Ishikawa (cell line): Measurements from ENCODE around the gene C1orf21.

Experiments
- CEBPB ChIP-seq: IDR thresholded peaks from 2 replicates; pipeline ENCODE4 v1.6.1; 2012
- CREB1 ChIP-seq: IDR thresholded peaks from 2 replicates; pipeline ENCODE4 v1.6.1; 2012; ENCODE audit warnings: low read depth
- EGR1 ChIP-seq: IDR thresholded peaks from 2 replicates; pipeline ENCODE4 v1.6.1; 2012
- EP300 ChIP-seq: IDR thresholded peaks from 2 replicates; pipeline ENCODE4 v1.6.1; 2012; ENCODE audit warnings: borderline replicate concordance
- FOXM1 ChIP-seq: IDR thresholded peaks from 2 replicates; pipeline ENCODE4 v1.6.1; 2012; ENCODE audit warnings: low read depth, borderline replicate concordance
- NFIC ChIP-seq: IDR thresholded peaks from 2 replicates; pipeline ENCODE4 v1.6.1; 2012
- RAD21 ChIP-seq: IDR thresholded peaks from 2 replicates; pipeline ENCODE4 v1.6.1; 2012; ENCODE audit warnings: low read depth
- TAF1 ChIP-seq: IDR thresholded peaks from 2 replicates; pipeline ENCODE4 v1.6.1; 2012; ENCODE audit warnings: low read depth, mild to moderate bottlenecking
- TCF12 ChIP-seq: IDR thresholded peaks from 2 replicates; pipeline ENCODE4 v1.6.1; 2012; ENCODE audit warnings: low read depth
- TEAD4 ChIP-seq: IDR thresholded peaks from 2 replicates; pipeline ENCODE4 v1.6.1; 2012
- YY1 ChIP-seq: IDR thresholded peaks from 2 replicates; pipeline ENCODE4 v1.6.1; 2012; ENCODE audit warnings: low read depth
- ZBTB7A ChIP-seq: IDR thresholded peaks from 2 replicates; pipeline ENCODE4 v1.6.1; 2012; ENCODE audit warnings: low read depth
- TF ChIP-seq, protein P1 (sequence below): IDR thresholded peaks from 2 replicates; pipeline ENCODE4 v1.6.1; 2012
- TF ChIP-seq, protein P2 (sequence below): IDR thresholded peaks from 2 replicates; pipeline ENCODE4 v1.6.1; 2012; ENCODE audit warnings: low read depth, mild to moderate bottlenecking
- TF ChIP-seq, protein P3 (sequence below): IDR thresholded peaks from 2 replicates; pipeline ENCODE4 v1.6.1; 2012

The C1orf21 gene

DNA sequence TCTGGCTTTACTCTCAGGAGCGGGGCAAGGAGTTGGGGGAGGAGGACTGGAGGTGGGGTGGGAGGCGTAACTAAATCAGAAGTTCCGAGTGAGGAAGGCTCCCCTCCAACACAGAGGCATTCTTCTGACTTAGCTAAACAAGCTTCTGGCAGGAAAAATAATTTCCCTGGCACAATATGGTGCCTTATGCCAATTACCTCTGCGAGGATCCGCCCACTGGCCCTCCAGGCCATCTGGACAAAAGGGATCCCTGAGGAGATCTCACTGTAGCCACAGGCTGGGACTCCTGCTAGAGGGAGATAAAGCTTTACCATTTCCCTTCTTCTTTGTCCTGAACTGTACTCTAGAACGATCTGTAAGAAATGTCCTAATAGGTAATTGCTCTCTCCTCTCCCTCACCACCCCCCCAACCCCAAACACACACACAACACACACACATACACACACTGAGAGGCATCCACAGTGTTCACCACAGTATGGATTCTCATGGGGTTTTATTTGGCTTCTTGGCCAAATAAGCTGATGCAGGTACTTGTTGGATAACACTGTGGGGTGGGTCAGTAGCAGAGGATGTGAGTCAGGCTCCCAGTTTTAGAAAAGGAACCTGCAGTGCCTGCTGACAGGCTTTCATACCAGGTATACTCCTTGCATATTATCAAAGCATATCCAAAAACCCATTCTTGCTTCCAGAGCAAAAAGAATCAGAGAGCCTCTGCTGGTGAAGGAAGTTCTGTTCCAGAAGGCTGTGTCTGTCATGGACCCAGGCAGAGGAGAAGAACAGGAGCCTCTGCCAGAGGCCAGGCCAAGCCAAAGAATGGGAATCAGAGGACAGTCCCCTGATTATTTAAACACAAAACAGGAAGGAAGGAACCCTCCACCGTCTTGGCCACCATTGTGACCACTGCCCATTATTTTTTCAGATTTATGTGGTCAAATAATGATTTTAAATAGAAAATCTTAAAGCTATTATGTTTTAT lies 169.1 kb downstream of the C1orf21 start:
- TF ChIP-seq RAD21 (no peak), TCF12 (no peak), TEAD4 (no peak), ZBTB7A (no peak), FOXM1 (no peak), NFIC (no peak), EP300 (no peak), YY1 (no peak), TAF1 (no peak), EGR1 (no peak), CEBPB (no peak)
- TF ChIP-seq, protein P1, sequence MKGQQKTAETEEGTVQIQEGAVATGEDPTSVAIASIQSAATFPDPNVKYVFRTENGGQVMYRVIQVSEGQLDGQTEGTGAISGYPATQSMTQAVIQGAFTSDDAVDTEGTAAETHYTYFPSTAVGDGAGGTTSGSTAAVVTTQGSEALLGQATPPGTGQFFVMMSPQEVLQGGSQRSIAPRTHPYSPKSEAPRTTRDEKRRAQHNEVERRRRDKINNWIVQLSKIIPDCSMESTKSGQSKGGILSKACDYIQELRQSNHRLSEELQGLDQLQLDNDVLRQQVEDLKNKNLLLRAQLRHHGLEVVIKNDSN = no peak
- TF ChIP-seq, protein P2, sequence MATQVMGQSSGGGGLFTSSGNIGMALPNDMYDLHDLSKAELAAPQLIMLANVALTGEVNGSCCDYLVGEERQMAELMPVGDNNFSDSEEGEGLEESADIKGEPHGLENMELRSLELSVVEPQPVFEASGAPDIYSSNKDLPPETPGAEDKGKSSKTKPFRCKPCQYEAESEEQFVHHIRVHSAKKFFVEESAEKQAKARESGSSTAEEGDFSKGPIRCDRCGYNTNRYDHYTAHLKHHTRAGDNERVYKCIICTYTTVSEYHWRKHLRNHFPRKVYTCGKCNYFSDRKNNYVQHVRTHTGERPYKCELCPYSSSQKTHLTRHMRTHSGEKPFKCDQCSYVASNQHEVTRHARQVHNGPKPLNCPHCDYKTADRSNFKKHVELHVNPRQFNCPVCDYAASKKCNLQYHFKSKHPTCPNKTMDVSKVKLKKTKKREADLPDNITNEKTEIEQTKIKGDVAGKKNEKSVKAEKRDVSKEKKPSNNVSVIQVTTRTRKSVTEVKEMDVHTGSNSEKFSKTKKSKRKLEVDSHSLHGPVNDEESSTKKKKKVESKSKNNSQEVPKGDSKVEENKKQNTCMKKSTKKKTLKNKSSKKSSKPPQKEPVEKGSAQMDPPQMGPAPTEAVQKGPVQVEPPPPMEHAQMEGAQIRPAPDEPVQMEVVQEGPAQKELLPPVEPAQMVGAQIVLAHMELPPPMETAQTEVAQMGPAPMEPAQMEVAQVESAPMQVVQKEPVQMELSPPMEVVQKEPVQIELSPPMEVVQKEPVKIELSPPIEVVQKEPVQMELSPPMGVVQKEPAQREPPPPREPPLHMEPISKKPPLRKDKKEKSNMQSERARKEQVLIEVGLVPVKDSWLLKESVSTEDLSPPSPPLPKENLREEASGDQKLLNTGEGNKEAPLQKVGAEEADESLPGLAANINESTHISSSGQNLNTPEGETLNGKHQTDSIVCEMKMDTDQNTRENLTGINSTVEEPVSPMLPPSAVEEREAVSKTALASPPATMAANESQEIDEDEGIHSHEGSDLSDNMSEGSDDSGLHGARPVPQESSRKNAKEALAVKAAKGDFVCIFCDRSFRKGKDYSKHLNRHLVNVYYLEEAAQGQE = no peak
- TF ChIP-seq, protein P3, sequence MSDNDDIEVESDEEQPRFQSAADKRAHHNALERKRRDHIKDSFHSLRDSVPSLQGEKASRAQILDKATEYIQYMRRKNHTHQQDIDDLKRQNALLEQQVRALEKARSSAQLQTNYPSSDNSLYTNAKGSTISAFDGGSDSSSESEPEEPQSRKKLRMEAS = no peak

DNA sequence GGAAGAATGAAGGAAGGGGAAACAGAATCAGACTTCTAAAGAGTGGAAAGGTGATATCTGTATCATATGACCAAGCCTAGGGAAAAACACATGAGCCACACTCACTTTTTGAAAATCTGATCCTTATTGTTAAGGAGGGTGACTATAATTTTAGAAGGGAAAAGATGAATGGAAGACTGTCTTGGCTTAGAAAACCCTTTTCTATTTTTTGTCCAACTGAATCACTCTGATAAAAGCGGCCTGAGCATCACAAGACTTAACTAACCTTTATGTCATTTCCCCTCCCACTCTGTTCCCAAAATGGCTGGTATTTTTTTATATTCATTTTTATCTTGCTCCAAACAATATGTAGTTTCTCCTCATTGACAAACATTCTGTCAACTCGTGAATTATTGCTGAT lies 169.8 kb downstream of the C1orf21 start:
- TF ChIP-seq, protein P2 = no peak
- TF ChIP-seq FOXM1 = no peak
- no peak for TF ChIP-seq RAD21

DNA sequence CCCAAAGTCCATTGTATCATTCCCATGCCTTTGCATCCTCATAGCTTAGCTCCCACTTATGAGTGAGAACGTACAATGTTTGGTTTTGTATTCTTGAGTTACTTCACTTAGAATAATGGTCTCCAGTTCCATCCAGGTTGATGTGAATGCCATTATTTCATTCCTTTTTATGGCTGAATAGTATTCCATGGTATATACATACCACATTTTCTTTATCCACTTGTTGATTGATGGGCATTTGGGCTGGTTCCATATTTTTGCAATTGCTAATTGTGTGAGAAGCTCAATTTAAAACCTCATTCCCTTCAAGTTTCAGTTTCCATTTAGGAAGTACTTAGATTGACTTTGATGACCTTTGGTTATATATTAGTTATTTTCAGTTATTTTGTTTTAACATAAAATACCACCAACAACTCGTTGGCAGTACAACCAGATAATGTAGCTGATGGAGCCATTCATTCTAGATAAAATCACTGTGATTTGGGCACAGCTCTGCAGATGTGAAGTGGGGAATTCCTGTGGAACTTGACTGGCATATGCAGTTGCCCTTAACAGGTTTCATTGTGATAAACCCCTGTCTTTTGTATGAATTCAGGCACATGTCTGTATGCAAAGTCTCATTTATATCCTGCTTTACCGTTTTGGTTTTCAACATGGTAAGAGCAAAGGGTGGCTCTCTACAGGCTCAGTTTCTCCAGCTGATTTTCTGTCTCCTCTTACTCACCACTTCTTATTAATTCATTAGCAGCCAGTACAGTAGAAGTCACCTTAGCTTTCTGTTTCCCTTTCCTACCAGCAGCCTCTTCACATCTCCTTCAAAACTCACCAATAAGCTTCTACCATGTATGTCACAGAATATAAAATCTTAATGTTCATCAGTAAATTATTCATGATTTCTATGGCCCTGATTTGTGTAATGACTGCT lies 170.9 kb downstream of the C1orf21 start:
- TF ChIP-seq ZBTB7A = no peak
- no peak for TF ChIP-seq TAF1
- TF ChIP-seq RAD21 = no peak
- TF ChIP-seq, protein P2 = no peak
- TF ChIP-seq, protein P1 = no peak
- no peak for TF ChIP-seq CEBPB
- TF ChIP-seq NFIC = no peak
- TF ChIP-seq FOXM1 = no peak
- TF ChIP-seq EGR1 = no peak
- TF ChIP-seq YY1 = no peak
- TF ChIP-seq EP300 = no peak
- TF ChIP-seq CREB1 = no peak
- TF ChIP-seq, protein P3 = no peak
- no peak for TF ChIP-seq TCF12
- no peak for TF ChIP-seq TEAD4

- no peak for TF ChIP-seq ZBTB7A
- TF ChIP-seq TEAD4 = no peak
- no peak for TF ChIP-seq TCF12
- TF ChIP-seq RAD21 = no peak
- TF ChIP-seq CREB1 = no peak
- TF ChIP-seq YY1 = no peak
- no peak for TF ChIP-seq EP300
- no peak for TF ChIP-seq CEBPB
These were observed 171.9 kb downstream of the C1orf21 start for GRCh38 chr1:184558691-184559090.
